A673 (cell line): ENCODE data around the gene HAPLN2. TPM values are rescaled to one million over a fixed set of nuclear protein-coding genes. Genes with fewer than 3 reads are reported as not detected.

ENCODE experiments used
- BruUV-seq: library from RNA; stranded (reverse); fragments of 400-500 nt; replicated peaks from 2 replicates; lab custom pipeline; 2021; lab: Mats Ljungman, UMichigan
- CTCF ChIA-PET: fragments of 300-600 bp; sonication (Branson Sonifier 250); formaldehyde crosslinking; loops from one replicate; lab custom pipeline; 2022; ENCODE audit warnings: antibody characterized with exemption; lab: Charles Lee
- POLR2A ChIA-PET: fragments of 300-600 bp; sonication (Branson Sonifier 250); formaldehyde crosslinking; loops from one replicate; lab custom pipeline; 2022; ENCODE audit warnings: antibody characterized with exemption; ENCODE audit not compliant: low non-redundant PET; lab: Charles Lee
- DNase-seq: peaks from one replicate; pipeline ENCODE4 v3.0.0-alpha.2; 2015; ENCODE audit warnings: low spot score
- H3K27ac ChIP-seq: fragments of 200-600 bp; sonication (generic); 2 replicates; pipeline ENCODE4 v1.5.1; 2016; ENCODE audit warnings: mixed run types, low read depth, mild to moderate bottlenecking, mixed read lengths, antibody characterized with exemption, low read length; ENCODE audit not compliant: poor library complexity, severe bottlenecking
- H3K27me3 ChIP-seq: fragments of 200-600 bp; sonication (generic); replicated peaks from 2 replicates; pipeline ENCODE4 v1.6.1; 2017; ENCODE audit warnings: mixed run types, low read depth, mild to moderate bottlenecking, mixed read lengths, antibody characterized with exemption, low read length; ENCODE audit not compliant: insufficient read depth, poor library complexity
- H3K36me3 ChIP-seq: fragments of 200-600 bp; sonication (generic); 2 replicates; pipeline ENCODE4 v1.6.1; 2016; ENCODE audit warnings: mixed run types, mild to moderate bottlenecking, mixed read lengths, antibody characterized with exemption, low read length; ENCODE audit not compliant: insufficient read depth, poor library complexity, severe bottlenecking
- H3K4me1 ChIP-seq: fragments of 200-600 bp; sonication (generic); 2 replicates; pipeline ENCODE4 v1.6.1; 2017; ENCODE audit warnings: mixed run types, mild to moderate bottlenecking, mixed read lengths, antibody characterized with exemption, low read length; ENCODE audit not compliant: insufficient read depth, poor library complexity, severe bottlenecking
- H3K4me3 ChIP-seq: fragments of 200-600 bp; sonication (generic); 2 replicates; pipeline ENCODE4 v1.5.1; 2016; ENCODE audit warnings: low read depth, mixed run types, mild to moderate bottlenecking, mixed read lengths, low read length; ENCODE audit not compliant: poor library complexity, severe bottlenecking
- H3K9me3 ChIP-seq: fragments of 200-600 bp; sonication (generic); 2 replicates; pipeline ENCODE4 v1.6.1; 2016; ENCODE audit warnings: mixed run types, low read depth, mild to moderate bottlenecking, mixed read lengths, antibody characterized with exemption, low read length; ENCODE audit not compliant: poor library complexity, severe bottlenecking
- EZH2 ChIP-seq: fragments of 200-600 bp; sonication (generic); IDR thresholded peaks from 2 replicates; pipeline ENCODE4 v1.6.1; 2017; ENCODE audit warnings: borderline replicate concordance, low read depth, mild to moderate bottlenecking, mixed read lengths, antibody characterized with exemption, low read length; ENCODE audit not compliant: poor library complexity, severe bottlenecking
- intact Hi-C: fragments of 100-400 bp; cut with micrococcal nuclease; formaldehyde crosslinking; loops from one replicate; pipeline ENCODE4 v1.10.0; 2022; ENCODE audit not compliant: unreplicated experiment
- total RNA-seq: library from RNA; stranded (reverse); gene quantifications from 2 replicates; pipeline ENCODE4 v1.2.3, GENCODE V29; 2021
- TF ChIP-seq, protein P1 (sequence below): fragments of 300-800, 200-600 bp; sonication (generic); conservative IDR thresholded peaks from 2 replicates; pipeline ENCODE4 v1.5.1; 2017; ENCODE audit warnings: low read depth, mild to moderate bottlenecking, antibody characterized with exemption, low read length, moderate library complexity, mixed read lengths

Gene HAPLN2
- total RNA-seq, 1 experiment from 2014 or later: not detected

DNA sequence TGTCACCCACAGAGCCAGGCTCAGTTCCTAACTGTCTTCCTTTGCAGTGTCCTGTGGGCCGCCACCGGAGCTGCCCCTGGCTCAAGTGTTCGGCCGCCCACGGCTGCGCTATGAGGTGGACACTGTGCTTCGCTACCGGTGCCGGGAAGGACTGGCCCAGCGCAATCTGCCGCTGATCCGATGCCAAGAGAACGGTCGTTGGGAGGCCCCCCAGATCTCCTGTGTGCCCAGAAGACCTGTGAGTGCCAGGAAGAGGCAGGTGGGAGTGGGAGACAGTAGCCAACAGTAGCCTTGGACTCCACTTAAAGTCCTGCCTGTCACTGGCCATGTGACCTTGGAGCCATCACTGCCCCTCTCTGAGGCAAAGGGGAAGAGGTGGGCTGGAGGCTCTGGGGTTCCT is 39.3 kb downstream of the HAPLN2 start:
- DNase-seq: no peak
- Histone ChIP-seq H3K4me3 (no peak overlapping the region), H3K36me3 (no peaks in the 10 kb centered on the region), H3K9me3 (no peaks in the 10 kb centered on the region), H3K4me1 (peaks cover 43% of the 10 kb centered on the region), H3K27me3 (peaks cover 39% of the 10 kb centered on the region), H3K27ac (no peak overlapping the region)
- CTCF ChIA-PET: interaction anchor here (0.9 to 1.9 kb wide), 3 partner anchors 31 to 48 kb away, joined by 4 to 12 read pairs (median 5); no protein-coding TSS in a partner anchor
- intact Hi-C loops: no loop called here
- POLR2A ChIA-PET: no interaction called here
- no peak for TF ChIP-seq EZH2
- TF ChIP-seq, protein P1, sequence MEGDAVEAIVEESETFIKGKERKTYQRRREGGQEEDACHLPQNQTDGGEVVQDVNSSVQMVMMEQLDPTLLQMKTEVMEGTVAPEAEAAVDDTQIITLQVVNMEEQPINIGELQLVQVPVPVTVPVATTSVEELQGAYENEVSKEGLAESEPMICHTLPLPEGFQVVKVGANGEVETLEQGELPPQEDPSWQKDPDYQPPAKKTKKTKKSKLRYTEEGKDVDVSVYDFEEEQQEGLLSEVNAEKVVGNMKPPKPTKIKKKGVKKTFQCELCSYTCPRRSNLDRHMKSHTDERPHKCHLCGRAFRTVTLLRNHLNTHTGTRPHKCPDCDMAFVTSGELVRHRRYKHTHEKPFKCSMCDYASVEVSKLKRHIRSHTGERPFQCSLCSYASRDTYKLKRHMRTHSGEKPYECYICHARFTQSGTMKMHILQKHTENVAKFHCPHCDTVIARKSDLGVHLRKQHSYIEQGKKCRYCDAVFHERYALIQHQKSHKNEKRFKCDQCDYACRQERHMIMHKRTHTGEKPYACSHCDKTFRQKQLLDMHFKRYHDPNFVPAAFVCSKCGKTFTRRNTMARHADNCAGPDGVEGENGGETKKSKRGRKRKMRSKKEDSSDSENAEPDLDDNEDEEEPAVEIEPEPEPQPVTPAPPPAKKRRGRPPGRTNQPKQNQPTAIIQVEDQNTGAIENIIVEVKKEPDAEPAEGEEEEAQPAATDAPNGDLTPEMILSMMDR: no peak
- BruUV-seq: no TSS peak

DNA sequence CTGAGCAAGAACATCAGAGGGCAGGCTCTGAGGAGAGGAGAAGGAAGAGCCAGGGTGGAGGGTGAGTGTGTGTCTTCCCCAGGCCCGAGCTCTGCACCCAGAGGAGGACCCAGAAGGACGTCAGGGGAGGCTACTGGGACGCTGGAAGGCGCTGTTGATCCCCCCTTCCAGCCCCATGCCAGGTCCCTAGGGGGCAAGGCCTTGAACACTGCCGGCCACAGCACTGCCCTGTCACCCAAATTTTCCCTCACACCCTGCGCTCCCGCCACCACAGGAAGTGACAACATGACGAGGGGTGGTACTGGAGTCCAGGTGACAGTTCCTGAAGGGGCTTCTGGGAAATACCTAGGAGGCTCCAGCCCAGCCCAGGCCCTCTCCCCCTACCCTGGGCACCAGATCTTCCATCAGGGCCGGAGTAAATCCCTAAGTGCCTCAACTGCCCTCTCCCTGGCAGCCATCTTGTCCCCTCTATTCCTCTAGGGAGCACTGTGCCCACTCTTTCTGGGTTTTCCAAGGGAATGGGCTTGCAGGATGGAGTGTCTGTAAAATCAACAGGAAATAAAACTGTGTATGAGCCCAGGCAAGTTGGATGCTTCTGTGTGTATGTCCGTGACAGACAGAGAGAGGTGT is 39.8 kb downstream of the HAPLN2 start:
- BruUV-seq: no TSS peak

GRCh38 chr1:156659661-156659987 is 40.4 kb downstream of the HAPLN2 start:
- ChIA-PET POLR2A (no interaction called here), CTCF (interaction anchor here (0.6 to 1.2 kb wide), 7 partner anchors 17 to 47 kb away, joined by 3 to 5 read pairs (median 3); partner anchors contain the start of gene NES)
- peaks cover 53% of the 10 kb centered on the region for H3K4me1 ChIP-seq
- no peak overlapping the region for H3K4me3 ChIP-seq
- no peaks in the 10 kb centered on the region for H3K36me3 ChIP-seq
- H3K9me3 ChIP-seq: no peaks in the 10 kb centered on the region
- TF ChIP-seq EZH2: no peak
- TF ChIP-seq, protein P1: no peak
- intact Hi-C loops: no loop called here
- DNase-seq: no peak
- BruUV-seq: no TSS peak
- peaks cover 28% of the 10 kb centered on the region for H3K27me3 ChIP-seq
- H3K27ac ChIP-seq: no peak overlapping the region

More for the DNA sequence above, 39.8 kb downstream of the HAPLN2 start:
- intact Hi-C loops: no loop called here
- ChIA-PET CTCF (interaction anchor here (0.6 to 1.2 kb wide), 7 partner anchors 18 to 47 kb away, joined by 3 to 5 read pairs (median 3); partner anchors contain the start of gene NES), POLR2A (no interaction called here)
- no peak for DNase-seq
- peaks cover 33% of the 10 kb centered on the region for H3K27me3 ChIP-seq
- no peaks in the 10 kb centered on the region for H3K9me3 ChIP-seq
- peaks cover 48% of the 10 kb centered on the region for H3K4me1 ChIP-seq
- TF ChIP-seq, protein P1: no peak
- TF ChIP-seq EZH2: no peak
- no peak overlapping the region for H3K4me3 ChIP-seq
- no peak overlapping the region for H3K27ac ChIP-seq
- no peaks in the 10 kb centered on the region for H3K36me3 ChIP-seq
